PFSK-1 (cell line): ENCODE data around the gene CYBA.

ENCODE experiments used
- POLR2AphosphoS5 ChIP-seq: IDR thresholded peaks from 2 replicates; pipeline ENCODE4 v1.6.1; 2012; ENCODE audit warnings: low read depth, mild to moderate bottlenecking, control low read depth, low read length, moderate library complexity
- SIN3A ChIP-seq: IDR thresholded peaks from 2 replicates; pipeline ENCODE4 v1.6.1; 2012; ENCODE audit warnings: mild to moderate bottlenecking, low read length, moderate library complexity, borderline replicate concordance; ENCODE audit not compliant: insufficient read depth
- TAF1 ChIP-seq: IDR thresholded peaks from 2 replicates; pipeline ENCODE4 v1.6.1; 2012; ENCODE audit warnings: low read length, control low read depth, borderline replicate concordance; ENCODE audit not compliant: insufficient read depth
- TF ChIP-seq, protein P1 (sequence below), 2 experiments: IDR thresholded peaks; 2 replicates each; pipeline versions ENCODE4 v1.6.1 to v1.8.0; 2011 to 2012; ENCODE audit warnings: low read depth in 2 of 2, low read length in 2 of 2, control low read depth in 1 of 2, inconsistent platforms in 1 of 2, mild to moderate bottlenecking in 1 of 2, moderate library complexity in 1 of 2; ENCODE audit not compliant: insufficient read depth in 1 of 2

DNA sequence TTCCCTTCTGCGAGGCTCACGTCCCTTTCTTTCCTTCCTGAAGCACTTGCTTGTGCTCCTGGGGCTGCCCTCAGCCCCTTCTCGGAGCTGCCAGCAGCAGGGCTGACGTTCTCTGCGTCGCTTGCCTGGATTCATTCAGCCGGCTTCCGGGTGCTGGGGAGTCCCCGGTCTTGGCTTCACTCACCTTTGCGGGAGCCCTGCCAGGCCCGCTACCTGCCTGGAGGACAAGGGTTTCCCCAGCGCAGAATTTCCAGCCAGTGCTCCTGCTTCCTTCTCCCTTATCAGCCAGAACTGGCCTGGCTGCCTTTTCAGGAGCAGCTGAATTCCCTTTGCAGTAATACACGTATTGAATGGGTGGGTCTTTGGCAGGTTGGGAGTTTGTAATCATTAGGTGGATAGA lies 34.5 kb downstream of the CYBA start:
- TF ChIP-seq POLR2AphosphoS5, result no peak
- TF ChIP-seq SIN3A, result no peak
- TF ChIP-seq, protein P1, sequence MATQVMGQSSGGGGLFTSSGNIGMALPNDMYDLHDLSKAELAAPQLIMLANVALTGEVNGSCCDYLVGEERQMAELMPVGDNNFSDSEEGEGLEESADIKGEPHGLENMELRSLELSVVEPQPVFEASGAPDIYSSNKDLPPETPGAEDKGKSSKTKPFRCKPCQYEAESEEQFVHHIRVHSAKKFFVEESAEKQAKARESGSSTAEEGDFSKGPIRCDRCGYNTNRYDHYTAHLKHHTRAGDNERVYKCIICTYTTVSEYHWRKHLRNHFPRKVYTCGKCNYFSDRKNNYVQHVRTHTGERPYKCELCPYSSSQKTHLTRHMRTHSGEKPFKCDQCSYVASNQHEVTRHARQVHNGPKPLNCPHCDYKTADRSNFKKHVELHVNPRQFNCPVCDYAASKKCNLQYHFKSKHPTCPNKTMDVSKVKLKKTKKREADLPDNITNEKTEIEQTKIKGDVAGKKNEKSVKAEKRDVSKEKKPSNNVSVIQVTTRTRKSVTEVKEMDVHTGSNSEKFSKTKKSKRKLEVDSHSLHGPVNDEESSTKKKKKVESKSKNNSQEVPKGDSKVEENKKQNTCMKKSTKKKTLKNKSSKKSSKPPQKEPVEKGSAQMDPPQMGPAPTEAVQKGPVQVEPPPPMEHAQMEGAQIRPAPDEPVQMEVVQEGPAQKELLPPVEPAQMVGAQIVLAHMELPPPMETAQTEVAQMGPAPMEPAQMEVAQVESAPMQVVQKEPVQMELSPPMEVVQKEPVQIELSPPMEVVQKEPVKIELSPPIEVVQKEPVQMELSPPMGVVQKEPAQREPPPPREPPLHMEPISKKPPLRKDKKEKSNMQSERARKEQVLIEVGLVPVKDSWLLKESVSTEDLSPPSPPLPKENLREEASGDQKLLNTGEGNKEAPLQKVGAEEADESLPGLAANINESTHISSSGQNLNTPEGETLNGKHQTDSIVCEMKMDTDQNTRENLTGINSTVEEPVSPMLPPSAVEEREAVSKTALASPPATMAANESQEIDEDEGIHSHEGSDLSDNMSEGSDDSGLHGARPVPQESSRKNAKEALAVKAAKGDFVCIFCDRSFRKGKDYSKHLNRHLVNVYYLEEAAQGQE (IDR thresholded peaks at IDR 0.05; ENCODE audit: insufficient read depth in 1 of 2, low read depth in 2 of 2, low read length in 2 of 2), result no peak
- no peak for TF ChIP-seq TAF1
